GM19395 (cell line): ENCODE data around the gene HMGN2.
"Not testable (repeated sequence)": the region's sequence is repeated elsewhere in the genome, so short reads cannot be mapped to it uniquely, and the experiment has no call there.

Experiments used
- ATAC-seq: cut with Tn5 transposase; IDR thresholded peaks from one replicate; pipeline ENCODE4 v1.9.1; 2021; ENCODE audit warnings: mild to moderate bottlenecking, moderate library complexity; ENCODE audit not compliant: unreplicated experiment

Gene HMGN2

GRCh38 chr1:26476958-26477357, 4.7 kb downstream of the HMGN2 start:
- ATAC-seq, result no peak

- no peak for ATAC-seq
Measured at GRCh38 chr1:26477446-26478152, 5.4 kb downstream of the HMGN2 start.

DNA sequence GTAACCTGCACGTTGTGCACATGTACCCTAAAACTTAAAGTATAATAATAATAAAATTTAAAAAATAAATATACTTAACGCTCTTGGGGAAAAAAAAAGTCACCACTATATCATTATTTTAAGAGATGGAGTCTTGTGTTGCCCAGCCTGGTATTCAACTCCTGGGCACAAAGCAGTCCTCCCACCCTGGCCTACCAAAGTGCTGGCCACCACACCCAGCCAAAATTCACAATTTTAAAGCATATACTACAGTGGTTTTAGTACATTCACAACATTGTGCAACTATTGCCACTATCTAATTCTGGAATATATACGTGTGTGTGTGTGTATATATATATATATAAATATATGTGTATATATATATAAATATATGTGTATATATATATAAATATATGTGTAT, 5.9 kb downstream of the HMGN2 start:
- ATAC-seq, result no peak

DNA sequence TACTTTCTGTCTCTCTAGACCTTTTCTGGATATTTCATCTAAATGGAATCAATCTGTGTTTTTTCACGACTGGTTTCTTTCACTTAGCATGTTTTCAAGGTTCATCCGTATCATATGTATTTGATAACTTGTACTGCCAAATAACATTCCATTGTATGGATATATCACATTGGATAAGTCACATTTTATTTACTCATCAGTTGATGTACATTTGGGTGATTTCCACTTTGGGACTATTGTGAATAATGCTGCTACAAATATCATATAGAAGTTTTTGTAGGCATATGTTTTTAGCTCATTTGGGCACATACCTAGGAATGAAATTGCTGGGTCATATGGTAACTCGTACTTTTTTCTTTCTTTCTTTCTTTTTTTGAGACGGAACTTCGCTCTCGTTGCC, 6.7 kb downstream of the HMGN2 start:
- ATAC-seq, result no peak

- ATAC-seq, result no peak
Measured at GRCh38 chr1:26482921-26483320, 10.7 kb downstream of the HMGN2 start.

DNA sequence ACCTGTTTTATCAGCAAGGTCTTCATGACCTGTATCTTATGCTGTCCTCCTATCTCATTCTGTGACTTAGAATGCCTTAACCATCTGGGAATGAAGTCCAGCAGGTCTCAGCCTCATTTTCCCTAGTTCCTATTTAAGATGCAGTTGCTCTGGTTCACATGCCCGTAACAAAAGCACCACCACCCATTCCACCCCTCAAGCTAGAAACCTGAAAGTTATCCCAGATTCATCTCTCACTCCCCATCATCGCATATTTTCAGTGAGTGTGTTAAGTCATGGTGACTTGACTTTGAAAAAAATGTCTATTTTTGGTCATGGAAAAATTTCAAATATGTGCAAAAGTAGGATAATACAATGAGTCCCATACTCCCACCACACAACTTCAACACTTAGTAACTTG, 11.7 kb downstream of the HMGN2 start:
- no peak for ATAC-seq

DNA sequence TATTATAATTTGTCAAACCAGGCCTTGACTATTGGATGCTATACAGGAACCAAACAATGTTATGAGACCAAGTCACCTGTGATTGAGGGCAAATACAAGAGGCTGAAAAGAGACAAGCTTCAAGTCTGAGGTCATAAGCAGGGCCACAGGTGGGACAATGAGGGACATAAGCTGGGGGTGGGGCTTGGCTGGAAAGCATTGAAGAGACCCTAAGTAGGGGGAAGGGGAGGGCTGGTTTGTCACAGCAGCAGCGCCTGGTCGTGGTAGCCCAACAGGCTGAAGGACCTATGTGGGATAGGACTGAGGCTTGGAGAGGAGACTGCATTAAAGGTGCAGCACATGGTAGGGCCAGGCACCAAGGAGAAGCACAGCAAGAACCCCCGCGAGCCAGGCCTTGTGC, 17.9 kb downstream of the HMGN2 start:
- no peak for ATAC-seq

GRCh38 chr1:26493267-26493666, 21.0 kb downstream of the HMGN2 start:
- no peak for ATAC-seq

- ATAC-seq, result no peak
Measured at GRCh38 chr1:26493938-26494337, 21.7 kb downstream of the HMGN2 start.

DNA sequence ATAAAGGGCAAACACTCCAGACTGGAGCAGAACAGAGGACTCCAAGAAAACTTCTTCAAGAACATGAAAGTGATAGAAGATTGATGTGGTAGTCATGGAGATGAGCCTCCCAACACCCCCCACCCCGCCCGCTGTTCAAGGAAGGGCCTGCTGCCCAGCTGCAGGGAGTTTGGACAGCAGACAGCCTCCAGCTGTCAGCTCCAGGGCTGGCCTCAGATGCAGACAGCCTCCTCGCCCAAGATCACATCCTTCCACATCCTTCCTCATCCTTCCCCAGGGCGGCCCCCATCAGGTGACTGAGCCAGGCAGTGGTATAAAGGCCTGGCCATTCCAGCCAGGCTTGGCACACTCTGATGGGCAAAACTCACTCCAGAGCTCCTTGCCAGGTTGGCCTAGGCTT, 24.6 kb downstream of the HMGN2 start:
- no peak for ATAC-seq

- ATAC-seq, result no peak
Measured at GRCh38 chr1:26498894-26499293, 26.7 kb downstream of the HMGN2 start.

- ATAC-seq, result peak; percentile 60
Measured at GRCh38 chr1:26500488-26501175, 28.4 kb downstream of the HMGN2 start.

GRCh38 chr1:26510711-26511110, 38.5 kb downstream of the HMGN2 start:
- not testable (repeated sequence) for ATAC-seq

GRCh38 chr1:26515836-26516235, 43.6 kb downstream of the HMGN2 start:
- ATAC-seq, result not testable (repeated sequence)

GRCh38 chr1:26516987-26517765, 44.9 kb downstream of the HMGN2 start:
- no peak for ATAC-seq

- no peak for ATAC-seq
Measured at GRCh38 chr1:26517766-26518049, 45.5 kb downstream of the HMGN2 start.

DNA sequence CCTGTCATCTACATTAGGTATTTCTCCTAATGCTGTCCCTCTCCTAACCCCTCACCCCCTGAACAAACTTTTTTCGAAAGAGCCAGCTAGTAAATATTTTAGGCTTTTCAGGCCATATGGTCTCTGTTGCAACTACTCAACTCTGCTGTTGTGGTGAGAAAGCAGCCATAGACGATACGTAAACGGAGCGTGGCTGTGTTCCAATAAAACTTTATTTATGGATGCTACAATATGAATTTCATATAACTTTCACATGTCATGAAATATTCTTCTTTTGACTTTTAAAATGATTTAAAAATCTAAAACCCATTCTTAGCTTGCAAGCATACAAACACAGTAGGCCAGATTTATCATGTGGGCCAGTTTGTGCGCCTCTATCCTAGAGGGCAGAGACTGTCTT, 46.1 kb downstream of the HMGN2 start:
- no peak for ATAC-seq

- ATAC-seq, result no peak
Measured at GRCh38 chr1:26520339-26520738, 48.1 kb downstream of the HMGN2 start.

DNA sequence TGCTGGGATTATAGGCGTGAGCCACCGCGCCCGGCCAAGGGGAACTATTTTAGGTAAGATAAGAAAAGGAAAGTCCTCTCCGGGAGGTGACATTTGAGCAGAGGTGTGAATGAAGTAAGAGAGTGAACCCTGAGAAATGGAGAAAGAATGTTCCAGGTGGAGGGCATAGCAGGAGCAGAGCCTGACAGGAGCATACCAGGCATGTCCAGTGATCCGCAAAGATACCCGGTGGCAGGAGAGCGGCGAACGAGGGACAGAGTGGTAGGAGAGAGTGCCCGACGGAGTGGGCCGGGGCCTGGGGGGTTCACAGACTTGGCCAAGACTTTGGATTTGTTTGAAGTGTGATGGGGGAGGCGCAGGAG, 49.4 kb downstream of the HMGN2 start:
- no peak for ATAC-seq

GRCh38 chr1:26522073-26522472, 49.8 kb downstream of the HMGN2 start:
- ATAC-seq, result no peak

- ATAC-seq, result no peak
Measured at GRCh38 chr1:26524181-26524580, 51.9 kb downstream of the HMGN2 start.
